DMS79 treated with DMSO at 0.1 percent for 48 hours (cell line): ENCODE data around the gene CDC5L.

Experiments used
- DNase-seq: peaks from one replicate; lab custom pipeline; 2025; lab: John Stamatoyannopoulos, UW

CDC5L gene

DNA sequence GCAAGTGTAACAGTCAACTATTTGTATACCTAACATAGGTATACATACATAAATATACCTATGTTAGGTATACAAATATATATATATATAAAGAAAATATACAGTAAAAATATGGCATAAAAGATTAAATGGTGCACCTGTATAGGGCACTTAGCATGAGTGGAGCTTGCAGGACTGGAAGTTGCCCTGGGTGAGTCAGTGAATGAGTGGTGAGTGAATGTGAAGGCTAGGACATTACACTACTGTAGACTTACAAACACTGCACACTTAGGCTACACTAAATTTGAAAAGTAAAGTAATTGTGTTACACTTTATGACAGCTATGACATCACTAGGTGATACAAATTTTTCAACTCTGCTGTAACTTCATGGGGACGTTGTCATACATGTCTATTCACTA lies 65.6 kb downstream of the CDC5L start:
- DNase-seq: no peak

DNA sequence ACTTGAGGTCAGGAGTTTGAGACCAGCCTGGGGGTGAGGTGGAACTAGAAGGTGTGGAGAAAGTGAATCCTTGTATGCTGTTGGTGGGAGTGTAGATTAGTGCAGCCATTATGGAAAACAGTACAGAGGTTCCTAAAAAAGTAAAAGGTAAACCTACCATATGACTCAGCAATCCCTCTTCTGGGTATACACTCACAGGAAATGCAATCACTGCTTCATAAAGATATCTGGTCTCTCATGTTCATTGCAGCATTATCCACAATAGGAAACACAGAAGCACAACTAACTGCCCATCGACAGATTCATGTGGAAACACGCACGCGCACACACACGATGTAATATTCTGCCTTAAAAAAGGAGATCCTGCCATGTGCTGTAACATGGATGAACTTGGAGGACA lies 66.7 kb downstream of the CDC5L start:
- no peak for DNase-seq

DNA sequence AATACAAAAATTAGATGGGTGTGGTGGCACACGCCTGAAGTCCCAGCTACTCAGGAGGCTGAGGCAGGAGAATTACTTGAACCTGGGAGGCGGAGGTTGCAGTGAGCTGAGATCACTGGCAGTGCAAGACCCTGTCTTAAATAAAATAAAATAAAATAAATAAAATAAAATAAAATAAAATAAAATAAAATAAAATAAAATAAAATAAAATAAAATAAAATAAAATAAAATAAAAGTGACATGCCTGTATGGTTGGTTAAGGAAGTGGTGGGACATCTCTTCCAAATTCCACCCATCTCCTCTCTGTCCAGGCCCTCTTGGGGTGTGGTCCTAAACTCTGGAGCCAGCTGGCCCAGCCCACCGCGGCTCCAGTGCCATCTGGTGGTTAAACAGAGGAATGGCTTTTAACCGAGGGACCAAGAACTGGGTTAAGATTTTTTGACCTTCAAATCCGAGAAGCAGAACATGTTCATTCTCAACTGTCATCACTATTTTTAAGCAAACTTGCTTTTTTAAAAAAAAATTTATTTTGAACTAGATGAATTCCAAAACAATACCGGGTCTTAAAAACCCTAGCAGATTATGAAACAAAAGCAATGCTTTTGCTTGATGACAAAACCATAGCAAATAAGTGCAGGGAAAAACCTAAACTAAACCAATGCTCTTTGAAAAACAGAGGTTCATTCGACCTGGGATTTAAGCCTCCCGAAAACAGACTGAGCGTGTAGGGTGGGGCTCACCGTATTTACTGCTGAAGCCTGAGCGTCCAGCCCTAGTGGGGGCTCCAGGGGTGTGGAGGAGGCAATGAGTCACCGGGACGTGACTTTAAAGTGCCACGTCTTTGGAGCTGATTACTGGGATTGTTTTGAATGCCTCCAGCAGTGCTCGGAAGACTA lies 68.8 kb downstream of the CDC5L start:
- DNase-seq: peak; percentile 8

DNA sequence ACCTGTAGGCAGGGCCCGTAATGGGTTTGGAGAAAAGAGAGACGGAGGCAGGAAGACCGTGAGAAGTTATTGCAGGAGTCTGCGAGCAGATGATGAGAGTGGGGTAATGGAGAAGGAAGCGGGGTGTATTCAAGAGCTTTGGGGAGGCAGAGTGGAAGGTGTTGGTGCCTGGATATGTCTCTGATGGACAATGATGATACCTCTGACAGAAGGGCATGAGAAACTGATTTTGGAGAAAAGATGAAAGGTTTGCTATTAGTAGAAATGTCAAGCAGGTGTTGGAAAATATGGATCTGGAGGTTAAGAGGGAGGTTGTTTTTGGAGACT lies 69.4 kb downstream of the CDC5L start:
- DNase-seq: no peak

DNA sequence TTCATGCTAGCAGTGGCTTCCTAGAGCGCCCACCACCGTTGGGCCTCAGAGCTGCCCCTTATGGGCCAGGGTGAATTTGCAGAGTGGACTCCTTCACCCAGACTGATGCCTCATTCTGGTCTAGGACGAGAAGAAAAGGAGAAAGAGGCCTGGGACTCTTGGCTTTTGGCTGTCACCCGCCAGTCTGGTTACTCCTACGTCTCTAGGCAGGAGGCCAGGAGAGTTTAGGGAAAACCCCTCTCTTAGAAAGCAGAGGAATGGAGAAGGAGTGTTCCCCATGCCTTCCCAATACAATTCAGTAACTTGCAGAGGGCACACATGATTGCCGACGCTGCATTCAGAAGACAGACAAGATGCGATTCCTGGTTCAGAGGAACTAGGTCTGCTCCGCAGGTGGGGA lies 70.1 kb downstream of the CDC5L start:
- no peak for DNase-seq

DNA sequence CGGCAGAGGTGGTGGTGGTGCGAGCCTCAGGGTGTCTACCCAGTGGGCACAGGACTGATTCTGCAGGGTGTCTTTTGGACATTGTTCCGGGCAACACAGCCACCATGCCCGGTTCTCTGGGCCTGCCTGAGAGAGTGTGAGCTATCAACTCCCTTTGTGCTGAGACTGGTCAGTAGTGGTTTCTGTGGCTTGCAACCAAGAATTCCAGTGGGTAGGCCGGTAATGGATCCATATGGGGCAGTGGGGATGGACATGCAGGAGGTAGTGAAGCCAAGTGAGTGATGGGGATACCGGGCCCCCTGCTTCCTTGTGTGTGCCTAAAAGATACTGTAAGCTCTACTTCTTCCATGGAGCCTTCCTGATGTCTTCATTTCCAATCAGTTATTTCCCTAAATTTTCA lies 71.0 kb downstream of the CDC5L start:
- no peak for DNase-seq

DNA sequence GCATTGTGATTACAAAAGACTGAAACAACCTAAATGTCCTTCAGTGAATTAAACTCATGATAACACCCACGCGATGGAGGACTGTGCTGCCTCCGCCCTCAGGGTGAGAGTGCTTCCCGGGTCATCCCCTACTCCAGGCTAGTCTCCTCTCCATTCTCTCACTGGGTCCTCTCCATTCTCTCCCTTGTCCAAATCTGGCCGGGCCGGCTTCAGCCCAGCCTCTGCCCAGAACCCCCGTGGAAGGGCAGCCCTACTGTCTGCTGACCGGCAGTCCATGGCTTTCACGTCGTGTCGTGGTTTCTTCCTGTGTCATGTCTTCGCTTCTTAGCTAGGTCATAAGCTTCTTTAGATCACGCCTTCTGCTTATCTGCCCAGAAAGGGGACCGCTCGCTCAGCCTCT lies 74.8 kb downstream of the CDC5L start:
- no peak for DNase-seq

DNA sequence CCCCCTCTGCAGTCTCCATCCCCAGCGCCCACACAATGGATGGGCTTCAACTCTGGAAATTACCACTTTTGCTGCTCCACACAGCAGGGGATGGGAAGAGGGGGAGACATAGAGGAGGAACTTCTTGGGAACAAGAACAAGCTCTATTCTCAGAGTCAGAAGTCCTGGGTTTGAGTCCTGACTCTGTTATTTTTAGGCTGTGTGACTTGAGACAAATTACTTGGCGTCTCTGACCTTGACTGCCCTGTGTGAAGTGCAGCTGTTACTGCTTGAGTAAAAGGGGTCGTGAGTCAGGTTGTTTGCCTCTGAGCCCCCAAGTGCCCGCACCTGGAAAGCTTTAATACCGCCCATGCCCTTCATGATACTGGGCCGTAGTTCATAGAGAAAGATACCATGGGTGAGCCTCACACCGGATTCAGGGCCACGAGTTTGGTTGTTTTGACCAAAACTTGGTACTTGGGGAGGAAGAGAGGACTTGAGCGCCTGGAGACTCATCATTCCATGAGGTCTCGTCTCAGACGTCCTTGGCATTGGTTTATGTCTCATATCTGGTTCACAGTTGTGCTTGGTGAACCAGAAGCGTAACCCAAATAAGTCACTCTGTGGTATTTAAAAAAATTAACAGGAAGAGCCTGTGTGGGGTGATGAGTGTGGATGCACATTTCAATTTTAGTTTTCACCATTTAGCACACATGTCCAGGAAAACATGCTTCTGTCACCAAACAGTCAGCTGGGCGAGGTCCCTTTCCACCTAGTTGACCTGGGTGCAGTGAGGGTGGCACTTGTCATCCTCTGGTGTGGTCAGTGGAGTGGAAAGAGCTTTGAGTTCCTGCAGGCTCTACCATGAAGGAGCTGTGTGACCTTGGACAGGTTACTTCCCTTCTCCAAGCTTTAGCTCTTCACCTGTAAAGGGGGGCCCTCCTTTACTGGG lies 75.6 kb downstream of the CDC5L start:
- no peak for DNase-seq

DNA sequence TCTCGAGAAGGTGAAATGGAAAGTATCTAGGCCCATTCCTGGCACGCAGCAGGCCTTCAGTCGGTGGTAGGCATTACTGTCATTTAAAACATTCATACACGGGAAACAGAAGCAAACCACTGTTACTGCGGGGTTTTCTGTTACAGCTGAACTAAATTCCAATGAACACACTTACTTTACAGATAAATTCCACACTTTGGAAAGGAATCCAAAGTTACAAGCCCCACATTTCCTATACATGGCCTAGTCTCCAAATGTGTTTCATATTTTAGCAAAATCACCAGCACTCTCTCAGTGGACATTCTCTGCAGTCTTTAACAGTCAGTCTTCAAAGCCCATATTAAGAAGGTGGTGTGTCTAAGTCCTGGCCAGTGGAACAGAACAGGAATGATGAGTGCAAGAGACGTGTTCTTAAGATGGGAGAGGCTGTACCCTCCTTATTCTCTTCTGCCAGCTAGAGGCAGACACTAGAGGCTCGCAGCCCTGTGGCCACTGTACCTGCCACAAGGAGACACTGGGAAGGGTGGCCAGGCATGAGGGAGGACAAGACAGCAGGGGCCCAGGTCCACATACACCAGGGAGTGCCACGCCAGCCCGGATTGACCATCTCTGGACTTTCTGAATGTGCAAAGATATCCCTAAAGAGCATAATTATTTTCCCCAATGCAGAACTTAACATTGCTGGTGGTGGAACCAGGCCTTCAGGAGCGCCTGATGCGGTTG lies 76.4 kb downstream of the CDC5L start:
- DNase-seq: no peak

DNA sequence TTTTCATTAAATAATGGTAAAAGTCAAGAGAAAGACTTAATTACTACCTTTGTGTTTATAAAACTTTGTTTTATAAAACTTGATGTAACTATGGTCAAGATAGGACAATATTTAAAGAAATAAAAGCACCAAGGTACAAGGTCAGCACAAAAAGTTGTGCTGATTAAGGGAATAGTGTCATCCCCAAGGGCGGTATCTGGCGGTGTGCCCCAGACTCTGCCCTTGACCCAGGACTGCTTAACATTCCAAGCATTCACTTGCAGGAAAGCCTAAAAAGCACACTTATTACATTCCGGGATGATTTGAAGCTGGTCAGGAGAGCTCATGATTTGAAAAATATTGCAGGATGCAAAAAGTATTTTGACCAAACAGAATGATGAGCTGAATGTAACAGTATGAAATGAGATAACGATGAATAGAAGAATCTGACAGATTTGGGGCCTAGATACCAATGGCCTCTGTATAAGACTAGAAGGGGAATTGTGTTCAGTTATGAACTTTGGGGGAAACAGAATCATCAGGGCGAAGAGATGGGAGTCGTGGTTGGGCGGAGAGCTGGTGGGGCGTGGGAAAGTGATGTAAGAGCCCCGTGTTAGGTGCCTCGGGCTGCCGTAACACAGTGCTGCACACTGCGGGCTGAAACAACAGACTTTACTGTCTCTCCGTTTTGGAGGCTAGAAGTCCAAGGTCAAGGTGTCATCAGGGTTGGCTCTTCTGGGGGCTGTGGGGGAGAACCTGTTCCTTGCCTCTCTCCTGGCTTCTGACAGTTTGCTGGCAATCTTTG lies 77.2 kb downstream of the CDC5L start:
- no peak for DNase-seq

DNA sequence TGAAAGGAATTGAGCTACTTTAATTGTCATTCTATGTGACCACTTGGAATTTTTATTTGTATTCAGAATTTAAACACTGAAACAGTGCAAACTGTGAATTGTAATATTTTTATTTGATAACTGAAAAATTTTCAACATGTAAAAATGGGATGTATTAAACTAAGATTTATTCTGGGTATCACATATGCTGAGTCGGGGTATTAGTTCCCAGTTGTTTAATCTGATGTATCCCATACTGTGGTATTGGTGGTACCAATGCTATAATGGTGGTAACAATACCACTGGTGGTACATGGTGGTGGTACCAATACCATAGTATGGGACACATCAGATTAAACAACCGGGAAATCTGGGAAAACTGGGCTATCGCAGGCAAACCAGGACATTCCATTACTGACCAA lies 79.4 kb downstream of the CDC5L start:
- DNase-seq: no peak

DNA sequence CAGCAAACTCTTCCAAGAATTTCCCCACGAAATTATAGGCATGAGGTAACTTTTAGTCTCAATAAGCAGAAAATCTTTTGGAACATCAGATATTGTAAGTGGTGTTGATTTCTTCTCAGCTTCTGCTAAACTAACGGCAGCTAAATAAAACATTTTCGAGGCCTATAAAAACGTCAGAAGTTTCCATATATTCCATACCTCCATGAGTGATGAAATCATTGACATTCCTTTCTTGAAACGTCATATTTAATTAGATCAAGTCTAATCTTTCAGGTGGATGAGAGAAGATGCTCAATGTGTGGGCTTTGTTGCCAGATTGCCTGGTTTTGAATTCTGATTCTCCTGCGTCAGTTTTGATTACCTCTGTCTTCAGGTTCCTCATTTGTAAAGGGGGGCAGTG lies 81.3 kb downstream of the CDC5L start:
- DNase-seq: no peak

DNA sequence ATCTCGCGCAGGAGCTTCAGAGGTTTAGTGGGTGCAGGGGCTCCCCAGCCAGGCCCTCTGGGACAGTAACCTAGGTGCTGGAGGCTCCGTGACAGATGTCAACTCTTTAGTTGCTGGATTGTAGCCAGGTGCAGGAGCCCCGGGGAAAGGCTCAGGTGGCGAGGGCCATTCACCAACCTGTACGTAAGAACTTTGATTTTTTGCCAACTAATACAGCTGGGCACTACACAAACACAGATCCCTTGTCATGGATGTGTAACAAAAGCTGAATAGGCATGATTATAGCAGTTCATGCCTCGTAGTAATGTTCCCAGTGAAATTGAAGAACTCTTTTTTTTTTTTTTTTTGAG lies 82.6 kb downstream of the CDC5L start:
- DNase-seq: peak; percentile 98

DNA sequence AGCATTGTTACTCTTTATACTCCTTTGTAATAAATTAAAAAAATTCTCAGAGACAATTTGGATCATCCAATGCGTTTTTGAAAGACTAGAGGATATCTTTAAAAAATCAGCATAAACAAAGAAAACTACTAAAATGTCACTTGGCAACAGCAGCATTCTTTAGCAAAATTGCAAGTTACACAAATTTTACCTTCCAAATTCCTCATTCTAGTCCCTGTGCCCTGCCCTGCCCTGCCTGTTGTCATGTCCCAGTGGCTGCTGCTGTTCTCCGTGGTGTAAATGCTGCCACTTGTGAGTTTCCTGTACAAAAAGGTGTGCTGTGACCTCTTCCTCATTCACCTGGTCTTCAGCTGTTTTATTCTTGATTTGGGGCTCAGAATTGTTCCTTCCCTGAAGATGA lies 83.2 kb downstream of the CDC5L start:
- no peak for DNase-seq

DNA sequence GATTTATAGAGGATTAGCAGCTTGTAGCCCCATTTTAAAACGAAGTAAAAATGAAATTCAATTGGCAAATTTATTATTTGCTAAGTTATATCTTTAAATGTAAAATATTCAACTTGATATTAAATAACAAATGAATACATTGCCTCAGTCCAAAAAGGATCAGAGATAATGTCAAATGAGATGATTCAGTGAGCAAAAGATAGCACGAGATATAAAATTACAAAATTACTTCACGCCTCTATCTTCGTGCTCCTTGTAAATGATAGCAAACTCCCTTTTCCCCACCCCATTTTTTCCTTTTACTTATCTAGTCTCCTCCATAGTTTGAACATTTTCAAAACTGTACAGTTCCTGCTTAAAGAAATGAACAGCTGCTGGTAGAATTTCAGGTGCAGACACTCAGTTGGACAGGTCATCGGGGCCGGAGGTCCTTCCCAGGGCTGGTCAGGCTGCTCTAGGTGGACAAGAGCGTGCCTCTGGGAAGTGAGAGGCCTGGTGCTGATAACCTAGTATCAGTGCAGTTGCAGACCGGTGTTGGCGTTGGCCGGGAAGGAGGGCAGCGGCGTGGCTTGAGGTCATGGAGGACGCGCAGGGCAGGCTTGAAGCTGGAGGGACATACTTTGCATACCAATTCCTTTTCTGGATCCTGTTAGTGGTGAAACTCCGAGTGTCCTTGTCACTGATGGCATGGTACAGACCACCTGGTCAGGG lies 83.9 kb downstream of the CDC5L start:
- no peak for DNase-seq

DNA sequence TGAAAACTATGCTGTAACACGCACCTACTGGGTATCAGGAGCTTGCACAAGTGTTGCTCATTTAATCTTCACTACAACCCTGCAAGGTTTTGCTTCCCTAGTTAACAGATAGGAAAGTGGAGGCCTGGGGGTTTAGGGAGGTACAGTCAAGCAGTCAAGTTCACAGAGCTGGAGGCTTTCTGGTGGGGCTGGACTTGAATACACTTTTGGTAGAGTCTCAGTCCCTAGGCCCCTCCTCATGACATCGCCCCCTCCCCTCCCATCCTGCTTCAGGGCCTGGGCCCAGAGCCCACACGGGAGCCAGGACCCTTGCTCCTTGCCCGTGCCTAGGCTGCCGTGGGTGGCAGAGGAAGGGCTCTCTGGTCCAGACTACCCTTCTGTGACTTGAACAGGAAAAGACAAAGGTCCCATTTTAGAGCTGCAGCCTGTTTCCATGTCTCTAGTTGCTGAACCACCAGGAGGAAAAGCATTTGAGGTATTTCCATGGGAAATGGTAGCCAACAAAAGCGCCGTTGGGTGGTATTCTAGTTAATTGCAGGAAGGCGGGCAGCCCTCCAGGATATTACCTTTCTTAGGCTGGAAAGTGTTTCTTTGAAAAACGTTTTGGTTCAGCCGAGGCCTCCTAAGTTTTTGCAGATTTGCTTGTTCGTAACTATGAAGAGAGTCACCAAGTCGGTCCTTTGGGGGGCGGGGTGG lies 84.9 kb downstream of the CDC5L start:
- no peak for DNase-seq

DNA sequence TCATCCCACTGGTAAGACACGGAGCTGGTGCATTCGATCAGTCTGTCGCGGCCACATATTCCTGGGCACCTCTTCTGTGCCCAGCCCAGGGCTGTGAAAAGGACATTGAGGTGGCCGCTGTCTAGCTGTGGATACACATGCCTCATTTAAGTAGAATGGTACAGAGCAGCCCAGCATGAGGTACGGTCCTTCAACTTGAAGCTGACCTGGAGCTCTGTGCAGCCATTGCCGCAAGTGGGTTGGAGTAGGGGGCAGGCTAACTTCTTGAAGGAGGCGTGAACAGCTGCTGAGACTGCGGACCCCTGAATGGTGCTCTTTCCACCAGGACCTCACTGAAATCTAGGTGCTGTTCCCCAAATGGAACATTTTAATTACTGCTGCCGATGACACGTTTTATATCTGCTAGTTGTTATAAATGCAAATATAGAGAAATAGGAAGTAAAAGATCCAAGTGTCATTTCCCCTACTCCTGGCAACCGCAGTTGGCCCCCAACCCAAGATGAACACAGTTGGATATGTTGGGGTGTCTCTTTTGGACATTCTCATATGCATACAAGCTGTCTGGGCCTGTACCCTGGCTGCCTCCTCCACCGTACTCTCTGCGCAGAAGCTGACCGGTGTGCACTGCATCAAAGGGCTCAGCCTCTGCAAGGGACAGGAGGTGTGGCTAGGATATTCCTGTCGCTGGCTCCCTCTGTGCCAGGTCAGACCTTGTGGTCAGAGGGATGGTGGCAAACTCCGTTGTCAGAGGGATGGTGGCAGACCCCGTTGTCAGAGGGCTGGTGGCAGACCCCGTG lies 86.1 kb downstream of the CDC5L start:
- no peak for DNase-seq

DNA sequence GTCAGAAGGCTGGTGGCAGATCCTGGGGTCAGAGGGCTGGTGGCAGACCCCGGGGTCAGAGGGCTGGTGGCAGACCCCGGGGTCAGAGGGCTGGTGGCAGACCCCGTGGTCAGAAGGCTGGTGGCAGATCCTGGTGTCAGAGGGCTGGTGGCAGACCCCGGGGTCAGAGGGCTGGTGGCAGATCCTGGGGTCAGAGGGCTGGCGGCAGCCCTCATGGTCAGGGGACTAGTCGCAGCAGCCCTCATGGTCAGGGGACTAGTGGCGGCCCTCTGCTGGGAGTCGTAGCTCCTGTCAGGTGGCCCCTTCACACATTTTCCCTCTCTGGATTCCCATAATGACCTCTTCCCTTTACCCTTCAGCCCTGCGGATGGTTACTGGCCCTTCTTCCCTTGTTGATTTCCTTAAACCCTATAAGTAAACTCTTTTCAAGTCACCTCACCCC lies 86.7 kb downstream of the CDC5L start:
- DNase-seq: no peak

DNA sequence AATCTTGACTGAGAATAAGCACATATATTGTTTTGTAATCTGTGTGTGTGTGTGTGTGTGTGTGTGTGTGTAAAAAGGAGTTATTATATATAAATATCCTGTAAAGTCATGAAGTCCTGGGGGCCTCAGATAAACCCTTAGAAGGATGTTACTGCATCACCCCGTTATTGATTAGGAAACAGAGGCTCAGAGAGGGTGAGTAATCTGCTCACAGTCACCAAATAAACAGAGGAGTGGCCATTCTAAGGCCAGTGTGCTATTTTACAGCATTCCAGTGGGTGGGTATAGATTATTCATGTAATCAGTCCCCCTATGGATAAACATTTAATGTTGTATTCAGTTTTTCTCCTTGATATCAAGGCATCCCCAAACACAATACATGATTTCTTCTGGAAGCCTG lies 87.1 kb downstream of the CDC5L start:
- no peak for DNase-seq

DNA sequence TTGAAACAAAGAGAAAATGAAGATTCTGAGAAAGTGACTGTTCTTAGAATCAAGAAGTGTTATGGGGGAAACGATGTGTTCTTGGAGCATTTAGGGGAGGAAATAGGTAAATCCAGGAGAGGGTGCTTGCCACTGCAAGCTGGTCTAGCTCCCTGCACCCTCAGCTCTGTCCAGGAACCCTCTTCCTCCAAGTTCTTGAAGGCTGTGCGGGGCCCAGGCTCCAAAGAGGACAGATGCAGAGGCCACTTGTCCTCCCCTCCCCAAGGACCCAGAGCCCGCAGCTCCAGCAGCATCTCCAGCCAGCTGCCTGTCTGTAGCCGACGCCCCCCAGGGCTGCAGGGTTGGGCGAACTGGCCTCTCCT lies 87.9 kb downstream of the CDC5L start:
- DNase-seq: no peak
